Stomach (tissue), 4 donors: ENCODE data around the gene PHIP.

Experiments used
- POLR2A ChIP-seq, 4 donors: fragments of 450-650 bp; IDR thresholded peaks; one replicate each; pipeline ENCODE4 v1.6.1; 2016; ENCODE audit warnings: antibody characterized with exemption in 4 of 4, control low read depth in 2 of 4, mild to moderate bottlenecking in 1 of 4, moderate library complexity in 1 of 4
- POLR2AphosphoS5 ChIP-seq, 3 donors: sonication (generic); formaldehyde crosslinking; IDR thresholded peaks; one replicate each; pipeline ENCODE4 v1.6.1; 2016; ENCODE audit warnings: antibody characterized with exemption in 3 of 3
- TF ChIP-seq, protein P1 (sequence below), 7 experiments: fragments of 450-650 bp in 4 of 7; fragments of 200-600 bp in 3 of 7; sonication (generic) in 3 of 7; IDR thresholded peaks; one replicate each; pipeline ENCODE4 v1.5.1; 2016 to 2019; ENCODE audit warnings: antibody characterized with exemption in 7 of 7, control low read depth in 2 of 7, mild to moderate bottlenecking in 1 of 7

DNA sequence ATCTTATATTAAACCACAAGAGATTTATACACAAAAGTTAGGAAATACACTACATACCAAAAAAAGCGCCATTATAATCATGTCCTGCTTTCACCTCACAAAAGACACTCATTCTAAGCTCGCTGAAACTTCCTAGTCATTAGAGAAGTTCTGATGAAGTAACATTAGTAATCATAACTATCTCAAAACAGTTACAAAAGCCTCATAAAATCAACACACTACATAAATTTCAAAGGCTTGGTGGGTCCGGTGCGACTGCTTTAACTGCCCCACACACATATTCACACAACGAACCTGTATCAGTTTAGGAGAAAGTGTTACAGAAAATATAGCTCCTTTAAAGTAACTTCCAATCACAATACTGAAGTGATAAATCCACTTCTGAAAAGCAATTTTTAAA, 1.9 kb downstream of the PHIP start:
- TF ChIP-seq POLR2A (IDR thresholded peaks at IDR 0.05) (no peak), POLR2AphosphoS5 (IDR thresholded peaks at IDR 0.05) (no peak)
- TF ChIP-seq, protein P1, sequence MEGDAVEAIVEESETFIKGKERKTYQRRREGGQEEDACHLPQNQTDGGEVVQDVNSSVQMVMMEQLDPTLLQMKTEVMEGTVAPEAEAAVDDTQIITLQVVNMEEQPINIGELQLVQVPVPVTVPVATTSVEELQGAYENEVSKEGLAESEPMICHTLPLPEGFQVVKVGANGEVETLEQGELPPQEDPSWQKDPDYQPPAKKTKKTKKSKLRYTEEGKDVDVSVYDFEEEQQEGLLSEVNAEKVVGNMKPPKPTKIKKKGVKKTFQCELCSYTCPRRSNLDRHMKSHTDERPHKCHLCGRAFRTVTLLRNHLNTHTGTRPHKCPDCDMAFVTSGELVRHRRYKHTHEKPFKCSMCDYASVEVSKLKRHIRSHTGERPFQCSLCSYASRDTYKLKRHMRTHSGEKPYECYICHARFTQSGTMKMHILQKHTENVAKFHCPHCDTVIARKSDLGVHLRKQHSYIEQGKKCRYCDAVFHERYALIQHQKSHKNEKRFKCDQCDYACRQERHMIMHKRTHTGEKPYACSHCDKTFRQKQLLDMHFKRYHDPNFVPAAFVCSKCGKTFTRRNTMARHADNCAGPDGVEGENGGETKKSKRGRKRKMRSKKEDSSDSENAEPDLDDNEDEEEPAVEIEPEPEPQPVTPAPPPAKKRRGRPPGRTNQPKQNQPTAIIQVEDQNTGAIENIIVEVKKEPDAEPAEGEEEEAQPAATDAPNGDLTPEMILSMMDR (IDR thresholded peaks at IDR 0.05): no peak
